Coronary artery (tissue), 2 donors: ENCODE data around the gene RIPK4.

Source experiments
- DNase-seq: peaks from one replicate; pipeline ENCODE4 v3.0.0-alpha.2; 2017; ENCODE audit warnings: low spot score
- H3K27ac ChIP-seq, 2 donors: fragments of 200-600 bp; sonication (generic); one replicate each; pipeline ENCODE4 v1.5.1; 2016 to 2019
- H3K4me3 ChIP-seq: fragments of 200-600 bp; sonication (generic); 2 replicates; pipeline ENCODE4 v1.5.1; 2016; ENCODE audit warnings: mild to moderate bottlenecking, moderate library complexity
- CTCF ChIP-seq: fragments of 200-600 bp; sonication (generic); IDR thresholded peaks from one replicate; pipeline ENCODE4 v1.5.1; 2019; ENCODE audit warnings: antibody characterized with exemption

RIPK4 gene

GRCh38 chr21:41731081-41731480 is 35.8 kb downstream of the RIPK4 start:
- TF ChIP-seq CTCF, result no peak
- DNase-seq, result no peak

GRCh38 chr21:41730367-41730765 is 36.5 kb downstream of the RIPK4 start:
- Histone ChIP-seq H3K4me3 (no peak overlapping the region), H3K27ac (no peak overlapping the region)
- no peak for TF ChIP-seq CTCF
- no peak for DNase-seq

More at GRCh38 chr21:41731081-41731480, 35.8 kb downstream of the RIPK4 start:
- H3K27ac ChIP-seq, result no peak overlapping the region
- H3K4me3 ChIP-seq, result no peak overlapping the region

GRCh38 chr21:41729701-41730366 is 37.0 kb downstream of the RIPK4 start:
- Histone ChIP-seq H3K27ac (no peak overlapping the region), H3K4me3 (no peak overlapping the region)
- DNase-seq, result no peak
- TF ChIP-seq CTCF, result no peak

GRCh38 chr21:41727784-41728763 is 38.8 kb downstream of the RIPK4 start:
- no peak for TF ChIP-seq CTCF
- no peak overlapping the region for H3K4me3 ChIP-seq
- no peak for DNase-seq
- H3K27ac ChIP-seq, result peak overlapping the region; percentile 86 to 92

- peak; percentile 91 for DNase-seq
- peak overlapping the region; percentile 86 to 92 for H3K27ac ChIP-seq
- peak overlapping the region; percentile 24 for H3K4me3 ChIP-seq
- no peak for TF ChIP-seq CTCF
These were observed 39.7 kb downstream of the RIPK4 start for GRCh38 chr21:41726970-41727783.

GRCh38 chr21:41726630-41726969 is 40.3 kb downstream of the RIPK4 start:
- no peak for TF ChIP-seq CTCF
- peak overlapping the region; percentile 86 to 92 for H3K27ac ChIP-seq
- H3K4me3 ChIP-seq, result peak overlapping the region; percentile 19
- no peak for DNase-seq
